Activated effector memory CD4-positive, alpha-beta T cell treated with Interleukin-2 at 50 U/mL for 16 hours (primary cell): ENCODE results near the gene CREB5.

Source experiments
- DNase-seq: peaks from one replicate; pipeline ENCODE4 v3.0.0-alpha.2; 2020

The CREB5 gene

GRCh38 chr7:28481091-28481926, 69.0 kb downstream of the CREB5 start:
- no peak for DNase-seq

GRCh38 chr7:28483112-28483511, 70.8 kb downstream of the CREB5 start:
- no peak for DNase-seq

- DNase-seq, result no peak
These were observed 71.7 kb downstream of the CREB5 start for GRCh38 chr7:28483908-28484605.

GRCh38 chr7:28484606-28484935, 72.3 kb downstream of the CREB5 start:
- no peak for DNase-seq

GRCh38 chr7:28487487-28487886, 75.2 kb downstream of the CREB5 start:
- DNase-seq, result no peak

GRCh38 chr7:28488061-28488791, 75.9 kb downstream of the CREB5 start:
- no peak for DNase-seq

- DNase-seq, result no peak
These were observed 78.5 kb downstream of the CREB5 start for GRCh38 chr7:28490831-28491230.

GRCh38 chr7:28493477-28493876, 81.2 kb downstream of the CREB5 start:
- no peak for DNase-seq

GRCh38 chr7:28497009-28497408, 84.7 kb downstream of the CREB5 start:
- no peak for DNase-seq

GRCh38 chr7:28498636-28499035, 86.3 kb downstream of the CREB5 start:
- no peak for DNase-seq

GRCh38 chr7:28500138-28500537, 87.8 kb downstream of the CREB5 start:
- DNase-seq, result no peak

GRCh38 chr7:28502408-28502807, 90.1 kb downstream of the CREB5 start:
- DNase-seq, result no peak

GRCh38 chr7:28503396-28503795, 91.1 kb downstream of the CREB5 start:
- DNase-seq, result no peak

GRCh38 chr7:28505014-28505413, 92.7 kb downstream of the CREB5 start:
- DNase-seq, result no peak

GRCh38 chr7:28505867-28506266, 93.5 kb downstream of the CREB5 start:
- DNase-seq, result no peak

- no peak for DNase-seq
These were observed 95.4 kb downstream of the CREB5 start for GRCh38 chr7:28507525-28508282.

GRCh38 chr7:28509251-28510025, 97.1 kb downstream of the CREB5 start:
- no peak for DNase-seq

- DNase-seq, result no peak
These were observed 97.7 kb downstream of the CREB5 start for GRCh38 chr7:28510026-28510369.

GRCh38 chr7:28512668-28513440, 100.5 kb downstream of the CREB5 start:
- no peak for DNase-seq

- DNase-seq, result no peak
These were observed 104.3 kb downstream of the CREB5 start for GRCh38 chr7:28516390-28517172.

GRCh38 chr7:28517206-28517605, 104.9 kb downstream of the CREB5 start:
- no peak for DNase-seq
